A549 (cell line): ENCODE measurements around the gene POPDC2. TPM values are rescaled to one million over a fixed set of nuclear protein-coding genes. Genes with fewer than 3 reads are reported as not detected.
"Not testable (repeated sequence)": the region's sequence is repeated elsewhere in the genome, so short reads cannot be mapped to it uniquely, and the experiment has no call there.

ENCODE experiments used
- ATAC-seq, 2 experiments: fragments of 200-7000 bp in 1 of 2; fragments of >200 bp in 1 of 2; cut with Nextera tagmentation in 1 of 2; cut with Tn5 transposase in 1 of 2; 3 replicates each; pipeline versions ENCODE4 v1.8.0 to v1.9.1; 2018 to 2020; ENCODE audit warnings: mild to moderate bottlenecking in 1 of 2, moderate library complexity in 1 of 2
- CTCF ChIA-PET: fragments of 300-600 bp; sonication (Branson Sonifier 250); formaldehyde crosslinking; extraction: SDS; loops from one replicate; lab custom pipeline; 2021; ENCODE audit warnings: antibody characterized with exemption, inconsistent platforms; lab: Yijun Ruan, JAX
- POLR2A ChIA-PET: fragments of 350-600 bp; formaldehyde crosslinking; extraction: SDS; loops from one replicate; lab custom pipeline; 2021; ENCODE audit warnings: antibody characterized with exemption, inconsistent platforms; lab: Yijun Ruan, JAX
- DNase-seq, 2 experiments: peaks; one replicate each; pipeline versions ENCODE4 v3.0.0 to v3.0.0-alpha.2; 2011 to 2016; ENCODE audit warnings: low read depth in 1 of 2, low spot score in 1 of 2
- FAIRE-seq: peaks from 2 replicates; lab custom pipeline; 2011; peaks lifted over from hg19 to GRCh38; lab: Jason Lieb, UNC
- H3K27ac ChIP-seq, 2 experiments: fragments of >200 bp; sonication (Bioruptor Twin); formaldehyde crosslinking; 3 replicates each; pipeline ENCODE4 v1.5.1; 2016 to 2017
- H3K4me1 ChIP-seq: fragments of >200 bp; sonication (Bioruptor Twin); formaldehyde crosslinking; 3 replicates; pipeline ENCODE4 v1.6.1; 2016
- H3K4me2 ChIP-seq: fragments of >200 bp; sonication (Bioruptor Twin); formaldehyde crosslinking; 3 replicates; pipeline ENCODE4 v1.6.1; 2016
- H3K4me3 ChIP-seq: fragments of >200 bp; sonication (Bioruptor Twin); formaldehyde crosslinking; 3 replicates; pipeline ENCODE4 v1.5.1; 2016
- H3K9me3 ChIP-seq: fragments of >200 bp; sonication (Bioruptor Twin); formaldehyde crosslinking; 3 replicates; pipeline ENCODE4 v1.6.1; 2016
- CBX2 ChIP-seq: fragments of 200-600 bp; sonication (generic); IDR thresholded peaks from 2 replicates; pipeline ENCODE4 v1.6.1; 2016; ENCODE audit warnings: low read depth, mild to moderate bottlenecking, borderline replicate concordance
- CHD2 ChIP-seq: fragments of 150-350 bp; IDR thresholded peaks from 2 replicates; pipeline ENCODE4 v1.6.1; 2014; ENCODE audit warnings: low read length; ENCODE audit not compliant: partially characterized antibody
- EHMT2 ChIP-seq: fragments of 200-600 bp; sonication (generic); IDR thresholded peaks from 2 replicates; pipeline ENCODE4 v1.6.1; 2016; ENCODE audit warnings: antibody characterized with exemption, low read depth, mild to moderate bottlenecking, moderate library complexity
- ESRRA ChIP-seq: fragments of 150-350 bp; IDR thresholded peaks from 2 replicates; pipeline ENCODE4 v1.6.1; 2014; ENCODE audit warnings: mild to moderate bottlenecking, low read length, borderline replicate concordance
- FOSL2 ChIP-seq, 2 experiments: fragments of 450-650 bp in 1 of 2; fragments of >200 bp in 1 of 2; sonication (Bioruptor Twin) in 1 of 2; formaldehyde crosslinking; IDR thresholded peaks; 2 replicates each; pipeline versions ENCODE4 v1.5.0 to v1.6.1; 2016 to 2020; ENCODE audit warnings: mild to moderate bottlenecking in 1 of 2, moderate library complexity in 1 of 2
- GATA3 ChIP-seq: IDR thresholded peaks from 2 replicates; pipeline ENCODE4 v1.6.1; 2012; ENCODE audit warnings: borderline replicate concordance
- HOXA7 ChIP-seq: fragments of 250-450 bp; sonication (Bioruptor Pico); IDR thresholded peaks from 2 replicates; pipeline ENCODE4 v1.5.0; 2020; ENCODE audit warnings: mild to moderate bottlenecking, moderate library complexity
- HOXB5 ChIP-seq: fragments of 250-450 bp; sonication (Bioruptor Pico); IDR thresholded peaks from 2 replicates; pipeline ENCODE4 v1.5.0; 2020; ENCODE audit warnings: mild to moderate bottlenecking, moderate library complexity
- JUNB ChIP-seq: fragments of >200 bp; sonication (Bioruptor Twin); formaldehyde crosslinking; IDR thresholded peaks from 2 replicates; pipeline ENCODE4 v1.6.1; 2016
- MAFK ChIP-seq: fragments of 450-650 bp; IDR thresholded peaks from 2 replicates; pipeline ENCODE4 v1.6.1; 2014; ENCODE audit not compliant: partially characterized antibody
- MAZ ChIP-seq: fragments of 150-350 bp; IDR thresholded peaks from 2 replicates; pipeline ENCODE4 v1.6.1; 2014; ENCODE audit warnings: antibody characterized with exemption, low read depth, low read length, borderline replicate concordance
- NFE2L2 ChIP-seq: fragments of 150-350 bp; conservative IDR thresholded peaks from 2 replicates; pipeline ENCODE4 v1.6.1; 2014; ENCODE audit warnings: low read length
- PBX3 ChIP-seq: IDR thresholded peaks from 2 replicates; pipeline ENCODE4 v1.6.1; 2012
- RARB ChIP-seq: fragments of 250-450 bp; sonication (Bioruptor Pico); IDR thresholded peaks from 2 replicates; pipeline ENCODE4 v1.8.0; 2021; ENCODE audit warnings: mild to moderate bottlenecking, moderate library complexity
- SMC3 ChIP-seq: fragments of >200 bp; sonication (Bioruptor Twin); formaldehyde crosslinking; IDR thresholded peaks from 3 replicates; pipeline ENCODE4 v1.6.1; 2018; ENCODE audit warnings: inconsistent platforms
- ZC3H11A ChIP-seq: fragments of 450-650 bp; IDR thresholded peaks from 2 replicates; pipeline ENCODE4 v1.6.1; 2014; ENCODE audit warnings: antibody characterized with exemption, mild to moderate bottlenecking
- ZFP36 ChIP-seq: fragments of 450-650 bp; IDR thresholded peaks from 2 replicates; pipeline ENCODE4 v1.6.1; 2014; ENCODE audit warnings: borderline replicate concordance; ENCODE audit not compliant: partially characterized antibody
- WGBS: methylation state at CpG from one replicate; pipeline ENCODE4 v1.1.6; 2017; ENCODE audit errors: missing lambda C conversion rate; 5-methylcytosine and 5-hydroxymethylcytosine counted together
- polyA plus RNA-seq, 4 experiments: library from polyadenylated mRNA; depleted of rRNA in 3 of 4; stranded (reverse); fragments of >200 nt; fragmentation: RNase III in 1 of 4; extraction: RNeasy Plus Mini Kit Qiagen cat#74134 plus additional on column Dnase treatment in 1 of 4; gene quantifications; 2 replicates in 3 of 4; 3 replicates in 1 of 4; pipeline ENCODE4 v1.2.3, GENCODE V29; 2011 to 2017
- TF ChIP-seq, protein P1 (sequence below): IDR thresholded peaks from 2 replicates; pipeline ENCODE4 v1.6.1; 2012
- TF ChIP-seq, protein P2 (sequence below): fragments of 200-600 bp; sonication (generic); IDR thresholded peaks from 2 replicates; pipeline ENCODE4 v1.6.1; 2016; ENCODE audit warnings: antibody characterized with exemption, mild to moderate bottlenecking, moderate library complexity
- TF ChIP-seq, protein P3 (sequence below): fragments of 250-450 bp; sonication (Bioruptor Pico); IDR thresholded peaks from 2 replicates; pipeline ENCODE4 v1.5.0; 2021; ENCODE audit warnings: mild to moderate bottlenecking, moderate library complexity, borderline replicate concordance

The POPDC2 gene
- polyA plus RNA-seq, 2 of the 4 experiments (the other 2 are of a cell fraction) = 0.17 to 0.62 TPM

GRCh38 chr3:119594929-119595328 lies 65.5 kb downstream of the POPDC2 start:
- DNase-seq, CTCF ChIA-PET, ATAC-seq, H3K9me3 ChIP-seq, H3K4me2 ChIP-seq, FAIRE-seq, POLR2A ChIA-PET, H3K4me3 ChIP-seq, H3K4me1 ChIP-seq, H3K27ac ChIP-seq: not testable (repeated sequence)
- TF ChIP-seq ZC3H11A = peak; percentile 79
- 15% methylated on average over 1 of the region's 1 CpG for WGBS

DNA sequence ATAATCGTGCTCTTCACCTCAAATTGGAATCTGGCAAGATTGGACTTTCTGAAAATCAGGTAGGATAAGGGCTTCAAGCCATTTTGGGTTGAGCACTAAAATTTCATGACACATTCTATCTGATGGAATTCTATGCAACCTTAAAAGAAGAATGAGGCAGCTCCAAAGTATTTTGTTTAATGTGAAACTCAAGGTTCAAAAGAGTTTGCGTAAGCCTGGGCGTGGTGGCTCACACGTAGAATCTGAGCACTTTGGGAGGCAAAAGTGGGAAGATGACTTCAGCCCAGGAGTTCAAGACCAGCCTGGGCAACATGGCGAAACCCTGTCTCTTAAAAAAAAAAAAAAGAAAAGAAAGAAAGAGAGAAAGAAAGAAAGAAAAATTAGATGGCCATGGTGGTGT lies 66.3 kb downstream of the POPDC2 start:
- WGBS = 61% methylated on average over 5 of the region's 5 CpGs
- ATAC-seq (no peak), DNase-seq (no peak), FAIRE-seq (no peak)
- no peak overlapping the region for H3K27ac ChIP-seq
- ChIA-PET POLR2A (no interaction called here), CTCF (no interaction called here)
- H3K4me2 ChIP-seq = no peak overlapping the region
- H3K4me1 ChIP-seq = peaks cover 8% of the 10 kb centered on the region; the same call in 2 of the 3 replicates
- H3K4me3 ChIP-seq = no peak overlapping the region
- H3K9me3 ChIP-seq = no peaks in the 10 kb centered on the region
- TF ChIP-seq, protein P1, sequence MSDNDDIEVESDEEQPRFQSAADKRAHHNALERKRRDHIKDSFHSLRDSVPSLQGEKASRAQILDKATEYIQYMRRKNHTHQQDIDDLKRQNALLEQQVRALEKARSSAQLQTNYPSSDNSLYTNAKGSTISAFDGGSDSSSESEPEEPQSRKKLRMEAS = no peak
- no peak for TF ChIP-seq CHD2
- no peak for TF ChIP-seq EHMT2
- no peak for TF ChIP-seq MAFK
- TF ChIP-seq SMC3 = no peak
- TF ChIP-seq FOSL2 (IDR thresholded peaks at IDR 0.05) = no peak
- no peak for TF ChIP-seq FOSL2 (CRISPR knock-in tag; IDR thresholded peaks at IDR 0.05)
- no peak for TF ChIP-seq PBX3
- TF ChIP-seq NFE2L2 = no peak
- TF ChIP-seq JUNB = no peak
- no peak for TF ChIP-seq ESRRA
- no peak for TF ChIP-seq RARB
- no peak for TF ChIP-seq MAZ
- no peak for TF ChIP-seq GATA3
- no peak for TF ChIP-seq CBX2
- TF ChIP-seq, protein P2, sequence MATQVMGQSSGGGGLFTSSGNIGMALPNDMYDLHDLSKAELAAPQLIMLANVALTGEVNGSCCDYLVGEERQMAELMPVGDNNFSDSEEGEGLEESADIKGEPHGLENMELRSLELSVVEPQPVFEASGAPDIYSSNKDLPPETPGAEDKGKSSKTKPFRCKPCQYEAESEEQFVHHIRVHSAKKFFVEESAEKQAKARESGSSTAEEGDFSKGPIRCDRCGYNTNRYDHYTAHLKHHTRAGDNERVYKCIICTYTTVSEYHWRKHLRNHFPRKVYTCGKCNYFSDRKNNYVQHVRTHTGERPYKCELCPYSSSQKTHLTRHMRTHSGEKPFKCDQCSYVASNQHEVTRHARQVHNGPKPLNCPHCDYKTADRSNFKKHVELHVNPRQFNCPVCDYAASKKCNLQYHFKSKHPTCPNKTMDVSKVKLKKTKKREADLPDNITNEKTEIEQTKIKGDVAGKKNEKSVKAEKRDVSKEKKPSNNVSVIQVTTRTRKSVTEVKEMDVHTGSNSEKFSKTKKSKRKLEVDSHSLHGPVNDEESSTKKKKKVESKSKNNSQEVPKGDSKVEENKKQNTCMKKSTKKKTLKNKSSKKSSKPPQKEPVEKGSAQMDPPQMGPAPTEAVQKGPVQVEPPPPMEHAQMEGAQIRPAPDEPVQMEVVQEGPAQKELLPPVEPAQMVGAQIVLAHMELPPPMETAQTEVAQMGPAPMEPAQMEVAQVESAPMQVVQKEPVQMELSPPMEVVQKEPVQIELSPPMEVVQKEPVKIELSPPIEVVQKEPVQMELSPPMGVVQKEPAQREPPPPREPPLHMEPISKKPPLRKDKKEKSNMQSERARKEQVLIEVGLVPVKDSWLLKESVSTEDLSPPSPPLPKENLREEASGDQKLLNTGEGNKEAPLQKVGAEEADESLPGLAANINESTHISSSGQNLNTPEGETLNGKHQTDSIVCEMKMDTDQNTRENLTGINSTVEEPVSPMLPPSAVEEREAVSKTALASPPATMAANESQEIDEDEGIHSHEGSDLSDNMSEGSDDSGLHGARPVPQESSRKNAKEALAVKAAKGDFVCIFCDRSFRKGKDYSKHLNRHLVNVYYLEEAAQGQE = no peak
- TF ChIP-seq HOXA7 (CRISPR knock-in tag) = no peak
- TF ChIP-seq, protein P3, sequence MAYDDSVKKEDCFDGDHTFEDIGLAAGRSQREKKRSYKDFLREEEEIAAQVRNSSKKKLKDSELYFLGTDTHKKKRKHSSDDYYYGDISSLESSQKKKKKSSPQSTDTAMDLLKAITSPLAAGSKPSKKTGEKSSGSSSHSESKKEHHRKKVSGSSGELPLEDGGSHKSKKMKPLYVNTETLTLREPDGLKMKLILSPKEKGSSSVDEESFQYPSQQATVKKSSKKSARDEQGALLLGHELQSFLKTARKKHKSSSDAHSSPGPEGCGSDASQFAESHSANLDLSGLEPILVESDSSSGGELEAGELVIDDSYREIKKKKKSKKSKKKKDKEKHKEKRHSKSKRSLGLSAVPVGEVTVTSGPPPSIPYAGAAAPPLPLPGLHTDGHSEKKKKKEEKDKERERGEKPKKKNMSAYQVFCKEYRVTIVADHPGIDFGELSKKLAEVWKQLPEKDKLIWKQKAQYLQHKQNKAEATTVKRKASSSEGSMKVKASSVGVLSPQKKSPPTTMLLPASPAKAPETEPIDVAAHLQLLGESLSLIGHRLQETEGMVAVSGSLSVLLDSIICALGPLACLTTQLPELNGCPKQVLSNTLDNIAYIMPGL (CRISPR knock-in tag) = no peak
- TF ChIP-seq HOXB5 (CRISPR knock-in tag) = no peak
- no peak for TF ChIP-seq ZFP36
- TF ChIP-seq, all 56 proteins: peak for 0
